WTC11 (cell line): Measurements from ENCODE around the gene NKX6-2. TPM values are rescaled to one million over a fixed set of nuclear protein-coding genes. Genes with fewer than 3 reads are reported as not detected.

Experiments
- ATAC-seq: fragments of 200-7000 bp; cut with Tn5 transposase; 2 replicates; pipeline ENCODE4 v1.10.0; 2021; ENCODE audit warnings: mild to moderate bottlenecking, moderate library complexity
- CTCF ChIA-PET: fragments of 300-600 bp; sonication (Branson Sonifier 250); formaldehyde crosslinking; loops from one replicate; lab custom pipeline; 2021; ENCODE audit warnings: antibody characterized with exemption; lab: Charles Lee
- POLR2A ChIA-PET: fragments of 350-600 bp; sonication (Branson Sonifier 250); formaldehyde crosslinking; loops from one replicate; lab custom pipeline; 2021; ENCODE audit warnings: antibody characterized with exemption; lab: Charles Lee
- DNase-seq: peaks from one replicate; pipeline ENCODE4 v3.0.0; 2021; ENCODE audit warnings: low spot score
- H3K27ac Mint-ChIP-seq: 2 replicates; pipeline ENCODE4 v1.8.0; 2021; ENCODE audit warnings: mixed read lengths
- H3K27me3 Mint-ChIP-seq: 2 replicates; pipeline ENCODE4 v1.8.0; 2021; ENCODE audit warnings: low read depth, mild to moderate bottlenecking, moderate library complexity, mixed read lengths
- H3K36me3 Mint-ChIP-seq: 2 replicates; pipeline ENCODE4 v1.8.0; 2021; ENCODE audit warnings: mixed read lengths
- H3K4me1 Mint-ChIP-seq: 2 replicates; pipeline ENCODE4 v1.8.0; 2022; ENCODE audit warnings: mixed read lengths
- H3K4me3 Mint-ChIP-seq: 2 replicates; pipeline ENCODE4 v1.8.0; 2021; ENCODE audit warnings: mild to moderate bottlenecking, moderate library complexity, mixed read lengths
- H3K9me3 Mint-ChIP-seq: 2 replicates; pipeline ENCODE4 v1.8.0; 2021; ENCODE audit warnings: mixed read lengths
- ATF1 ChIP-seq: sonication (generic); formaldehyde crosslinking; IDR thresholded peaks from 2 replicates; pipeline ENCODE4 v1.8.1; 2023; ENCODE audit warnings: mild to moderate bottlenecking, moderate library complexity, missing genetic modification reagents
- ELF4 ChIP-seq: sonication (generic); formaldehyde crosslinking; IDR thresholded peaks from 2 replicates; pipeline ENCODE4 v1.8.1; 2022; ENCODE audit warnings: low read depth, mild to moderate bottlenecking, moderate library complexity, missing genetic modification reagents
- EMX1 ChIP-seq: fragments of 250-450 bp; sonication (Bioruptor Pico); IDR thresholded peaks from 2 replicates; pipeline ENCODE4 v1.8.0; 2021; ENCODE audit warnings: mild to moderate bottlenecking
- ESRRA ChIP-seq: sonication (generic); formaldehyde crosslinking; IDR thresholded peaks from 2 replicates; pipeline ENCODE4 v1.8.1; 2022; ENCODE audit warnings: mild to moderate bottlenecking, missing genetic modification reagents, borderline replicate concordance
- FOXJ3 ChIP-seq: sonication (generic); formaldehyde crosslinking; IDR thresholded peaks from 2 replicates; pipeline ENCODE4 v1.9.0; 2021; ENCODE audit warnings: missing genetic modification reagents, mild to moderate bottlenecking, borderline replicate concordance
- FOXK1 ChIP-seq: sonication (generic); formaldehyde crosslinking; IDR thresholded peaks from 2 replicates; pipeline ENCODE4 v1.8.0; 2022; ENCODE audit warnings: mild to moderate bottlenecking, moderate library complexity, missing genetic modification reagents
- FOXP1 ChIP-seq: sonication (generic); formaldehyde crosslinking; IDR thresholded peaks from 2 replicates; pipeline ENCODE4 v1.8.0; 2022; ENCODE audit warnings: missing genetic modification reagents, mild to moderate bottlenecking, moderate library complexity, borderline replicate concordance
- GABPB1 ChIP-seq: sonication (generic); formaldehyde crosslinking; IDR thresholded peaks from 2 replicates; pipeline ENCODE4 v1.8.1; 2023; ENCODE audit warnings: mild to moderate bottlenecking, missing genetic modification reagents
- HMGA2 ChIP-seq: fragments of 250-450 bp; sonication (Bioruptor Pico); IDR thresholded peaks from 2 replicates; pipeline ENCODE4 v1.4.0; 2021; ENCODE audit warnings: mild to moderate bottlenecking, moderate library complexity
- JUN ChIP-seq: sonication (generic); formaldehyde crosslinking; IDR thresholded peaks from 2 replicates; pipeline ENCODE4 v1.8.0; 2023; ENCODE audit warnings: mild to moderate bottlenecking, missing genetic modification reagents
- MYBL2 ChIP-seq: sonication (generic); formaldehyde crosslinking; IDR thresholded peaks from 2 replicates; pipeline ENCODE4 v1.8.1; 2023; ENCODE audit warnings: mild to moderate bottlenecking, moderate library complexity, missing genetic modification reagents
- SMAD3 ChIP-seq: sonication (generic); formaldehyde crosslinking; IDR thresholded peaks from 2 replicates; pipeline ENCODE4 v1.8.0; 2022; ENCODE audit warnings: missing genetic modification reagents, mild to moderate bottlenecking, borderline replicate concordance
- TEAD4 ChIP-seq: sonication (generic); formaldehyde crosslinking; IDR thresholded peaks from 2 replicates; pipeline ENCODE4 v1.8.0; 2022; ENCODE audit warnings: mild to moderate bottlenecking, missing genetic modification reagents
- ZNF138 ChIP-seq: sonication (generic); formaldehyde crosslinking; conservative IDR thresholded peaks from 2 replicates; pipeline ENCODE4 v1.8.1; 2022; ENCODE audit warnings: mild to moderate bottlenecking, moderate library complexity, missing genetic modification reagents
- ZNF671 ChIP-seq: fragments of 250-450 bp; sonication (Bioruptor Pico); IDR thresholded peaks from 2 replicates; pipeline ENCODE4 v1.8.0; 2021; ENCODE audit warnings: mild to moderate bottlenecking
- total RNA-seq: library from RNA; stranded (reverse); gene quantifications from 3 replicates; pipeline ENCODE4 v1.2.3, GENCODE V29; 2021
- TF ChIP-seq, protein P1 (sequence below): fragments of 250-450 bp; sonication (Bioruptor Pico); IDR thresholded peaks from 2 replicates; pipeline ENCODE4 v1.9.0; 2021; ENCODE audit warnings: moderate library complexity, mild to moderate bottlenecking, inconsistent platforms, borderline replicate concordance
- TF ChIP-seq, protein P2 (sequence below): sonication (generic); formaldehyde crosslinking; IDR thresholded peaks from 2 replicates; pipeline ENCODE4 v1.8.1; 2022; ENCODE audit warnings: low read depth, mild to moderate bottlenecking, moderate library complexity, missing genetic modification reagents, borderline replicate concordance
- TF ChIP-seq, protein P3 (sequence below): sonication (generic); formaldehyde crosslinking; IDR thresholded peaks from 2 replicates; pipeline ENCODE4 v1.8.1; 2023; ENCODE audit warnings: mild to moderate bottlenecking, moderate library complexity, missing genetic modification reagents
- TF ChIP-seq, protein P4 (sequence below): sonication (generic); formaldehyde crosslinking; IDR thresholded peaks from 2 replicates; pipeline ENCODE4 v1.8.1; 2023; ENCODE audit warnings: mild to moderate bottlenecking, missing genetic modification reagents
- TF ChIP-seq, protein P5 (sequence below): sonication (generic); formaldehyde crosslinking; IDR thresholded peaks from 2 replicates; pipeline ENCODE4 v1.8.0; 2023; ENCODE audit warnings: missing genetic modification reagents
- TF ChIP-seq, protein P6 (sequence below): sonication (generic); formaldehyde crosslinking; IDR thresholded peaks from 2 replicates; pipeline ENCODE4 v1.8.0; 2022; ENCODE audit warnings: mild to moderate bottlenecking, missing genetic modification reagents

The NKX6-2 gene
- total RNA-seq, 1 experiment from 2014 or later: 0.15 TPM

DNA sequence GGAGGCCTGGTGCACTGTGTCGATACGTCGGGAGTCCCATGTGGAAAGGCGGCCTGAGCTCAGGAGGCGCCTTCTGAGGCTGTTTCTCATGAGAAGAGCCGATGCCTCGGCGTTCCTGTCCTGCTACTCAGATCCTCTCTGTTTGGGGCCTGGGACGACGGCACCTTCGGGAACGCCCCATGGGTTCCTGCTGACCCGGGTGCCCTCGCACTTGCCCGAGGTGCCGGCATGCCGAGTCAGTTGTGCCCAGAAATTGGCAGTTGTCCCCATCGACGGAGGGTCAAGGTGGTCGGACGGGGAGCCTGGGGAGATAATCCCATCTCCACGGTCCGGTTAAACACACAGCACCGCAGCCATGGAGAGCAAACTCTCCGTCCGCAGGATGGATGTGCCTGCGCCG lies 33.0 kb downstream of the NKX6-2 start (continued):
- TF ChIP-seq, protein P1, sequence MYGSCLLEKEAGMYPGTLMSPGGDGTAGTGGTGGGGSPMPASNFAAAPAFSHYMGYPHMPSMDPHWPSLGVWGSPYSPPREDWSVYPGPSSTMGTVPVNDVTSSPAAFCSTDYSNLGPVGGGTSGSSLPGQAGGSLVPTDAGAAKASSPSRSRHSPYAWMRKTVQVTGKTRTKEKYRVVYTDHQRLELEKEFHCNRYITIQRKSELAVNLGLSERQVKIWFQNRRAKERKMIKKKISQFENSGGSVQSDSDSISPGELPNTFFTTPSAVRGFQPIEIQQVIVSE (CRISPR knock-in tag): no peak
- TF ChIP-seq, protein P2, sequence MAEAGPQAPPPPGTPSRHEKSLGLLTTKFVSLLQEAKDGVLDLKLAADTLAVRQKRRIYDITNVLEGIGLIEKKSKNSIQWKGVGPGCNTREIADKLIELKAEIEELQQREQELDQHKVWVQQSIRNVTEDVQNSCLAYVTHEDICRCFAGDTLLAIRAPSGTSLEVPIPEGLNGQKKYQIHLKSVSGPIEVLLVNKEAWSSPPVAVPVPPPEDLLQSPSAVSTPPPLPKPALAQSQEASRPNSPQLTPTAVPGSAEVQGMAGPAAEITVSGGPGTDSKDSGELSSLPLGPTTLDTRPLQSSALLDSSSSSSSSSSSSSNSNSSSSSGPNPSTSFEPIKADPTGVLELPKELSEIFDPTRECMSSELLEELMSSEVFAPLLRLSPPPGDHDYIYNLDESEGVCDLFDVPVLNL (CRISPR knock-in tag): no peak
- TF ChIP-seq EMX1 (CRISPR knock-in tag): no peak
- TF ChIP-seq, protein P3, sequence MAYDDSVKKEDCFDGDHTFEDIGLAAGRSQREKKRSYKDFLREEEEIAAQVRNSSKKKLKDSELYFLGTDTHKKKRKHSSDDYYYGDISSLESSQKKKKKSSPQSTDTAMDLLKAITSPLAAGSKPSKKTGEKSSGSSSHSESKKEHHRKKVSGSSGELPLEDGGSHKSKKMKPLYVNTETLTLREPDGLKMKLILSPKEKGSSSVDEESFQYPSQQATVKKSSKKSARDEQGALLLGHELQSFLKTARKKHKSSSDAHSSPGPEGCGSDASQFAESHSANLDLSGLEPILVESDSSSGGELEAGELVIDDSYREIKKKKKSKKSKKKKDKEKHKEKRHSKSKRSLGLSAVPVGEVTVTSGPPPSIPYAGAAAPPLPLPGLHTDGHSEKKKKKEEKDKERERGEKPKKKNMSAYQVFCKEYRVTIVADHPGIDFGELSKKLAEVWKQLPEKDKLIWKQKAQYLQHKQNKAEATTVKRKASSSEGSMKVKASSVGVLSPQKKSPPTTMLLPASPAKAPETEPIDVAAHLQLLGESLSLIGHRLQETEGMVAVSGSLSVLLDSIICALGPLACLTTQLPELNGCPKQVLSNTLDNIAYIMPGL (CRISPR knock-in tag): no peak
- TF ChIP-seq ATF1 (CRISPR knock-in tag): no peak
- TF ChIP-seq FOXP1 (CRISPR knock-in tag): no peak
- TF ChIP-seq, protein P4, sequence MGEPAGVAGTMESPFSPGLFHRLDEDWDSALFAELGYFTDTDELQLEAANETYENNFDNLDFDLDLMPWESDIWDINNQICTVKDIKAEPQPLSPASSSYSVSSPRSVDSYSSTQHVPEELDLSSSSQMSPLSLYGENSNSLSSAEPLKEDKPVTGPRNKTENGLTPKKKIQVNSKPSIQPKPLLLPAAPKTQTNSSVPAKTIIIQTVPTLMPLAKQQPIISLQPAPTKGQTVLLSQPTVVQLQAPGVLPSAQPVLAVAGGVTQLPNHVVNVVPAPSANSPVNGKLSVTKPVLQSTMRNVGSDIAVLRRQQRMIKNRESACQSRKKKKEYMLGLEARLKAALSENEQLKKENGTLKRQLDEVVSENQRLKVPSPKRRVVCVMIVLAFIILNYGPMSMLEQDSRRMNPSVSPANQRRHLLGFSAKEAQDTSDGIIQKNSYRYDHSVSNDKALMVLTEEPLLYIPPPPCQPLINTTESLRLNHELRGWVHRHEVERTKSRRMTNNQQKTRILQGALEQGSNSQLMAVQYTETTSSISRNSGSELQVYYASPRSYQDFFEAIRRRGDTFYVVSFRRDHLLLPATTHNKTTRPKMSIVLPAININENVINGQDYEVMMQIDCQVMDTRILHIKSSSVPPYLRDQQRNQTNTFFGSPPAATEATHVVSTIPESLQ: no peak

DNA sequence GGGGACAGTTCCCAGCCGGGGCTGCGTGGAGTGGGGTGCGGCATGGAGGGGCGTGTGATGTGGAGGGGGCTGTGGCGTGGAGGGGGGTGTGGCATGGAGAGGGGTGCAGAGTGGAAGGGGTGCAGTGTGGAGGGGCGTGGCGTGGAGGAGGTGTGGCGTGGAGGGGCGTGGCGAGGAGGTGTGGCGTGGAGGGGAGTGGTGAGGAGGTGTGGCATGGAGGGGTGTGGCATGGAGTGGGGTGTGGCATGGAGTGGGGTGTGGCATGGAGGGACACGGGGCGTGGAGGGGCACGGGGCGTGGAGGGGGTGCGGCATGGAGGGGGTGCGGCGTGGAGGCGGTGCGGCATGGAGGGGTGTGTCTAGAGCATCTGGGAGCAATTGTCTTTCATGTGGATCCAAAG lies 33.6 kb downstream of the NKX6-2 start:
- Mint-ChIP-seq H3K36me3 (peaks cover 16% of the 10 kb centered on the region), H3K4me3 (no peak overlapping the region), H3K27me3 (no peaks in the 10 kb centered on the region), H3K9me3 (peaks cover 18% of the 10 kb centered on the region), H3K27ac (no peak overlapping the region), H3K4me1 (peaks cover 5% of the 10 kb centered on the region)
- ChIA-PET POLR2A (no interaction called here), CTCF (no interaction called here)
- TF ChIP-seq ZNF671 (CRISPR knock-in tag): no peak
- TF ChIP-seq, protein P5, sequence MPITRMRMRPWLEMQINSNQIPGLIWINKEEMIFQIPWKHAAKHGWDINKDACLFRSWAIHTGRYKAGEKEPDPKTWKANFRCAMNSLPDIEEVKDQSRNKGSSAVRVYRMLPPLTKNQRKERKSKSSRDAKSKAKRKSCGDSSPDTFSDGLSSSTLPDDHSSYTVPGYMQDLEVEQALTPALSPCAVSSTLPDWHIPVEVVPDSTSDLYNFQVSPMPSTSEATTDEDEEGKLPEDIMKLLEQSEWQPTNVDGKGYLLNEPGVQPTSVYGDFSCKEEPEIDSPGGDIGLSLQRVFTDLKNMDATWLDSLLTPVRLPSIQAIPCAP (CRISPR knock-in tag): no peak
- TF ChIP-seq, protein P6, sequence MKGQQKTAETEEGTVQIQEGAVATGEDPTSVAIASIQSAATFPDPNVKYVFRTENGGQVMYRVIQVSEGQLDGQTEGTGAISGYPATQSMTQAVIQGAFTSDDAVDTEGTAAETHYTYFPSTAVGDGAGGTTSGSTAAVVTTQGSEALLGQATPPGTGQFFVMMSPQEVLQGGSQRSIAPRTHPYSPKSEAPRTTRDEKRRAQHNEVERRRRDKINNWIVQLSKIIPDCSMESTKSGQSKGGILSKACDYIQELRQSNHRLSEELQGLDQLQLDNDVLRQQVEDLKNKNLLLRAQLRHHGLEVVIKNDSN (CRISPR knock-in tag): no peak
- TF ChIP-seq TEAD4: no peak
- TF ChIP-seq ESRRA (CRISPR knock-in tag): no peak
- no peak for TF ChIP-seq ZNF138 (CRISPR knock-in tag)
- no peak for TF ChIP-seq FOXJ3 (CRISPR knock-in tag)
- no peak for ATAC-seq
- no peak for DNase-seq

DNA sequence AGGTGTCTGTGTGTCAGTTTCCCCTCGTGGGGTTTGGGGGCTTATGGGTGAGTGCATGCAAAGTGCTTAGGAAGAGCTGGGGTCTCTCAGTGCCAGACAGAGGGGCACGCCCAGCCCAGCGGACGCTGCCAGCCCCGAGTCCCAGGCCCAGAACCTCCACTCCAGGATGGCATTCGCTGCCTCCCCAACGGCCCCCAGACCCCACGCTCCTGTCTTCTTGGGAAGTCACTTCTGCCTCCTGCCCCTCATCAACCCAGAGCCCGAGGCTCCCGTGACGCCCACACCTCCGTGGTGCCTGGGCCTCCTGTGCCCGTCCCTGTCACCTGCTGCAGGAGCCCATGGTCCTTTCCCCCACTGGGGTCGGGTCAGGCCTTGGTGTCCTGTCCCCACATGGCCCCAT lies 35.0 kb downstream of the NKX6-2 start:
- no peak overlapping the region for H3K27ac Mint-ChIP-seq
- no peak for ATAC-seq
- peaks cover 10% of the 10 kb centered on the region for H3K36me3 Mint-ChIP-seq
- H3K4me3 Mint-ChIP-seq: no peak overlapping the region
- CTCF ChIA-PET: no interaction called here
- peaks cover 14% of the 10 kb centered on the region for H3K4me1 Mint-ChIP-seq
- H3K27me3 Mint-ChIP-seq: no peaks in the 10 kb centered on the region
- TF ChIP-seq, protein P1 (CRISPR knock-in tag): no peak
- TF ChIP-seq MYBL2 (CRISPR knock-in tag) (no peak), ELF4 (no peak), HMGA2 (no peak), SMAD3 (no peak), GABPB1 (CRISPR knock-in tag) (no peak), JUN (CRISPR knock-in tag) (no peak), FOXK1 (CRISPR knock-in tag) (no peak), ZNF138 (CRISPR knock-in tag) (no peak)
- no peak for DNase-seq
- POLR2A ChIA-PET: no interaction called here
- peaks cover 11% of the 10 kb centered on the region for H3K9me3 Mint-ChIP-seq
